Muscle layer of colon (tissue), 2 donors: ENCODE data around the gene CLEC18B.
"Not testable (repeated sequence)": the region's sequence is repeated elsewhere in the genome, so short reads cannot be mapped to it uniquely, and the experiment has no call there.

ENCODE experiments used
- H3K27ac ChIP-seq: one replicate; pipeline ENCODE4 v1.7.0; 2013; ENCODE audit warnings: low read depth, mild to moderate bottlenecking, low read length, moderate library complexity
- H3K27me3 ChIP-seq, 2 donors: one replicate each; pipeline ENCODE4 v1.7.0; 2013; ENCODE audit warnings: low read length in 2 of 2, mild to moderate bottlenecking in 2 of 2; ENCODE audit not compliant: insufficient read depth in 2 of 2, control insufficient read depth in 1 of 2
- H3K36me3 ChIP-seq: one replicate; pipeline ENCODE4 v1.7.0; 2013; ENCODE audit warnings: mild to moderate bottlenecking, low read length; ENCODE audit not compliant: insufficient read depth
- H3K4me1 ChIP-seq: one replicate; pipeline ENCODE4 v1.7.0; 2013; ENCODE audit warnings: mild to moderate bottlenecking, low read length; ENCODE audit not compliant: insufficient read depth
- H3K4me3 ChIP-seq, 2 donors: one replicate each; pipeline ENCODE4 v1.7.0; 2013; ENCODE audit warnings: low read length in 2 of 2, low read depth in 1 of 2, mild to moderate bottlenecking in 1 of 2, moderate library complexity in 1 of 2
- H3K9ac ChIP-seq: one replicate; pipeline ENCODE4 v1.7.0; 2013; ENCODE audit warnings: low read length
- H3K9me3 ChIP-seq: one replicate; pipeline ENCODE4 v1.7.0; 2013; ENCODE audit warnings: mild to moderate bottlenecking, low read length
- donor health status: abdominal sarcoma.
- donor health status: Adenocarcinoma of cecum.

CLEC18B gene

GRCh38 chr16:74396521-74397017, 24.7 kb downstream of the CLEC18B start:
- not testable (repeated sequence) for H3K27ac ChIP-seq

GRCh38 chr16:74394604-74395003, 26.7 kb downstream of the CLEC18B start:
- H3K9me3 ChIP-seq, H3K27ac ChIP-seq, H3K27me3 ChIP-seq, H3K4me1 ChIP-seq, H3K9ac ChIP-seq, H3K4me3 ChIP-seq, H3K36me3 ChIP-seq: not testable (repeated sequence)

More at GRCh38 chr16:74396521-74397017, 24.7 kb downstream of the CLEC18B start:
- H3K9me3 ChIP-seq, H3K9ac ChIP-seq, H3K4me3 ChIP-seq, H3K36me3 ChIP-seq, H3K27me3 ChIP-seq, H3K4me1 ChIP-seq: not testable (repeated sequence)

- not testable (repeated sequence) for H3K4me3 ChIP-seq, H3K36me3 ChIP-seq, H3K27ac ChIP-seq, H3K4me1 ChIP-seq, H3K9ac ChIP-seq, H3K27me3 ChIP-seq, H3K9me3 ChIP-seq
Measured at GRCh38 chr16:74394131-74394530, 27.1 kb downstream of the CLEC18B start.

- H3K9me3 ChIP-seq, H3K27me3 ChIP-seq, H3K4me3 ChIP-seq, H3K9ac ChIP-seq, H3K36me3 ChIP-seq, H3K27ac ChIP-seq, H3K4me1 ChIP-seq: not testable (repeated sequence)
Measured at GRCh38 chr16:74391454-74392050, 29.7 kb downstream of the CLEC18B start.

GRCh38 chr16:74382339-74383034, 38.8 kb downstream of the CLEC18B start:
- H3K9me3 ChIP-seq, H3K9ac ChIP-seq, H3K4me1 ChIP-seq: not testable (repeated sequence)

GRCh38 chr16:74373847-74374184, 47.5 kb downstream of the CLEC18B start:
- not testable (repeated sequence) for H3K36me3 ChIP-seq, H3K9me3 ChIP-seq, H3K27me3 ChIP-seq, H3K9ac ChIP-seq, H3K4me3 ChIP-seq, H3K27ac ChIP-seq, H3K4me1 ChIP-seq

More at GRCh38 chr16:74382339-74383034, 38.8 kb downstream of the CLEC18B start:
- not testable (repeated sequence) for H3K27ac ChIP-seq, H3K27me3 ChIP-seq, H3K36me3 ChIP-seq, H3K4me3 ChIP-seq

GRCh38 chr16:74372953-74373846, 48.1 kb downstream of the CLEC18B start:
- no peaks in the 10 kb centered on the region for H3K4me1 ChIP-seq
- no peaks in the 10 kb centered on the region for H3K9me3 ChIP-seq
- H3K36me3 ChIP-seq: no peaks in the 10 kb centered on the region
- no peak overlapping the region for H3K4me3 ChIP-seq
- H3K9ac ChIP-seq: no peak overlapping the region
- no peaks in the 10 kb centered on the region for H3K27me3 ChIP-seq
- H3K27ac ChIP-seq: no peak overlapping the region

GRCh38 chr16:74372369-74372768, 48.9 kb downstream of the CLEC18B start:
- Histone ChIP-seq H3K27me3 (no peaks in the 10 kb centered on the region), H3K9me3 (no peaks in the 10 kb centered on the region), H3K4me3 (no peak overlapping the region), H3K4me1 (no peaks in the 10 kb centered on the region), H3K9ac (no peak overlapping the region), H3K27ac (no peak overlapping the region), H3K36me3 (no peaks in the 10 kb centered on the region)

- H3K27ac ChIP-seq, H3K4me1 ChIP-seq, H3K36me3 ChIP-seq, H3K9ac ChIP-seq, H3K9me3 ChIP-seq, H3K27me3 ChIP-seq, H3K4me3 ChIP-seq: not testable (repeated sequence)
Measured at GRCh38 chr16:74370338-74371135, 50.7 kb downstream of the CLEC18B start.

GRCh38 chr16:74368002-74368911, 53.0 kb downstream of the CLEC18B start:
- Histone ChIP-seq H3K4me3 (peak overlapping the region; percentile 70 to 76), H3K27ac (peak overlapping the region; percentile 83)
- not testable (repeated sequence) for H3K36me3 ChIP-seq, H3K27me3 ChIP-seq, H3K4me1 ChIP-seq, H3K9ac ChIP-seq, H3K9me3 ChIP-seq
